Neural cell (in vitro differentiated cells): ENCODE measurements around the gene LPCAT1.

Experiments used
- EP300 ChIP-seq: fragments of 450-650 bp; conservative IDR thresholded peaks from 2 replicates; pipeline ENCODE4 v1.6.1; 2014; ENCODE audit warnings: antibody characterized with exemption, mild to moderate bottlenecking, moderate library complexity; ENCODE audit not compliant: poor library complexity, severe bottlenecking
- POLR2AphosphoS5 ChIP-seq: IDR thresholded peaks from 2 replicates; pipeline ENCODE4 v1.6.1; 2012
- TF ChIP-seq, protein P1 (sequence below): fragments of 450-650 bp; IDR thresholded peaks from 2 replicates; pipeline ENCODE4 v1.5.1; 2014; ENCODE audit warnings: antibody characterized with exemption, mild to moderate bottlenecking, moderate library complexity; ENCODE audit not compliant: poor library complexity, severe bottlenecking

DNA sequence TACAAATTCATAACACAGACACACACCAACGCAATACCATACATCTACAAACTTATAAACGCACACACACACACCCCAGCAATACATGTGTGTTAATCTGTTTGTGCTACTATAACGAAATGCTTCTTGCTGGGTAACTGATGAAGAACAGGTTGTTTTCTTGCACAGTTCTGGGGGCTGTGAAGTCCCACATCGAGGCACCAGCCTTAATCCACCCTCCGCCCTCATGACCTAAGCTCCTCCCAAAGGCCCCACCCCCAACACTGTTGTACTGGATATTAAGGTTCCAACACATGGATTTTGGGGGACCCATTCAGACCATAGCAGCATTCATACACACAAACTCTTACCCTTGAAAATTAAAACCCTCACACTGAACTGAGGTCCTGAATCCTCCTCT lies 38.8 kb upstream of the LPCAT1 start:
- no peak for TF ChIP-seq EP300
- TF ChIP-seq, protein P1, sequence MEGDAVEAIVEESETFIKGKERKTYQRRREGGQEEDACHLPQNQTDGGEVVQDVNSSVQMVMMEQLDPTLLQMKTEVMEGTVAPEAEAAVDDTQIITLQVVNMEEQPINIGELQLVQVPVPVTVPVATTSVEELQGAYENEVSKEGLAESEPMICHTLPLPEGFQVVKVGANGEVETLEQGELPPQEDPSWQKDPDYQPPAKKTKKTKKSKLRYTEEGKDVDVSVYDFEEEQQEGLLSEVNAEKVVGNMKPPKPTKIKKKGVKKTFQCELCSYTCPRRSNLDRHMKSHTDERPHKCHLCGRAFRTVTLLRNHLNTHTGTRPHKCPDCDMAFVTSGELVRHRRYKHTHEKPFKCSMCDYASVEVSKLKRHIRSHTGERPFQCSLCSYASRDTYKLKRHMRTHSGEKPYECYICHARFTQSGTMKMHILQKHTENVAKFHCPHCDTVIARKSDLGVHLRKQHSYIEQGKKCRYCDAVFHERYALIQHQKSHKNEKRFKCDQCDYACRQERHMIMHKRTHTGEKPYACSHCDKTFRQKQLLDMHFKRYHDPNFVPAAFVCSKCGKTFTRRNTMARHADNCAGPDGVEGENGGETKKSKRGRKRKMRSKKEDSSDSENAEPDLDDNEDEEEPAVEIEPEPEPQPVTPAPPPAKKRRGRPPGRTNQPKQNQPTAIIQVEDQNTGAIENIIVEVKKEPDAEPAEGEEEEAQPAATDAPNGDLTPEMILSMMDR = no peak
- TF ChIP-seq POLR2AphosphoS5 = no peak
